H54 (cell line): ENCODE data around the gene CYSRT1.
"Not testable (repeated sequence)": the region's sequence is repeated elsewhere in the genome, so short reads cannot be mapped to it uniquely, and the experiment has no call there.

Source experiments
- DNase-seq: peaks from one replicate; pipeline ENCODE4 v3.0.0; 2011; ENCODE audit warnings: low spot score, mixed read lengths; ENCODE audit not compliant: insufficient read length
- FAIRE-seq: peaks from 3 replicates; lab custom pipeline; 2011; peaks lifted over from hg19 to GRCh38; lab: Jason Lieb, UNC
- POLR2A ChIP-seq: IDR thresholded peaks from 2 replicates; pipeline ENCODE4 v1.6.1; 2011; ENCODE audit warnings: low read depth, mild to moderate bottlenecking, low read length

CYSRT1 gene

GRCh38 chr9:137240318-137240840, 15.4 kb downstream of the CYSRT1 start:
- FAIRE-seq: no peak
- DNase-seq: peak; percentile 92
- peak; percentile 81 for TF ChIP-seq POLR2A

- TF ChIP-seq POLR2A: peak; percentile 100
- peak; percentile 100 for DNase-seq
Measured at GRCh38 chr9:137240841-137241489, 16.0 kb downstream of the CYSRT1 start, which contains the start of gene TUBB4B. TSS of gene TUBB4B (plus strand) at chr9:137241287. CDS start at chr9:137241361, 74 bp downstream.

GRCh38 chr9:137241490-137242268, 16.7 kb downstream of the CYSRT1 start:
- FAIRE-seq: no peak
- TF ChIP-seq POLR2A: peak; percentile 13; the same call in 1 of the 2 replicates
- no peak for DNase-seq

More at GRCh38 chr9:137240841-137241489, 16.0 kb downstream of the CYSRT1 start, which contains the start of gene TUBB4B:
- peak; percentile 92 for FAIRE-seq

GRCh38 chr9:137242269-137243203, 17.6 kb downstream of the CYSRT1 start:
- no peak for TF ChIP-seq POLR2A
- DNase-seq: no peak
- no peak for FAIRE-seq

- not testable (repeated sequence) for FAIRE-seq, DNase-seq
- peak; percentile 14; the same call in 1 of the 2 replicates for TF ChIP-seq POLR2A
Measured at GRCh38 chr9:137243266-137243625, 18.3 kb downstream of the CYSRT1 start.

- no peak for FAIRE-seq
- DNase-seq: peak; percentile 82
- TF ChIP-seq POLR2A: peak; percentile 71
Measured at GRCh38 chr9:137243626-137244485, 18.9 kb downstream of the CYSRT1 start.

GRCh38 chr9:137244486-137245449, 19.8 kb downstream of the CYSRT1 start:
- DNase-seq (no peak), FAIRE-seq (no peak)
- TF ChIP-seq POLR2A: no peak; the same call in 1 of the 2 replicates

GRCh38 chr9:137245450-137246421, 20.8 kb downstream of the CYSRT1 start:
- TF ChIP-seq POLR2A: no peak
- DNase-seq (no peak), FAIRE-seq (no peak)

GRCh38 chr9:137247135-137247915, 22.4 kb downstream of the CYSRT1 start:
- no peak for DNase-seq
- 0 out of 2 replicates have a peak, but pooled peaks have one; percentile 7 for TF ChIP-seq POLR2A
- FAIRE-seq: no peak

- DNase-seq (no peak), FAIRE-seq (no peak)
- no peak for TF ChIP-seq POLR2A
Measured at GRCh38 chr9:137247916-137248175, 22.9 kb downstream of the CYSRT1 start.
